Femur (tissue), 1 donor: ENCODE data around the gene PLA2G4E.

Source experiments
- DNase-seq: peaks from one replicate; pipeline ENCODE4 v3.0.0-alpha.2; 2017

PLA2G4E gene

DNA sequence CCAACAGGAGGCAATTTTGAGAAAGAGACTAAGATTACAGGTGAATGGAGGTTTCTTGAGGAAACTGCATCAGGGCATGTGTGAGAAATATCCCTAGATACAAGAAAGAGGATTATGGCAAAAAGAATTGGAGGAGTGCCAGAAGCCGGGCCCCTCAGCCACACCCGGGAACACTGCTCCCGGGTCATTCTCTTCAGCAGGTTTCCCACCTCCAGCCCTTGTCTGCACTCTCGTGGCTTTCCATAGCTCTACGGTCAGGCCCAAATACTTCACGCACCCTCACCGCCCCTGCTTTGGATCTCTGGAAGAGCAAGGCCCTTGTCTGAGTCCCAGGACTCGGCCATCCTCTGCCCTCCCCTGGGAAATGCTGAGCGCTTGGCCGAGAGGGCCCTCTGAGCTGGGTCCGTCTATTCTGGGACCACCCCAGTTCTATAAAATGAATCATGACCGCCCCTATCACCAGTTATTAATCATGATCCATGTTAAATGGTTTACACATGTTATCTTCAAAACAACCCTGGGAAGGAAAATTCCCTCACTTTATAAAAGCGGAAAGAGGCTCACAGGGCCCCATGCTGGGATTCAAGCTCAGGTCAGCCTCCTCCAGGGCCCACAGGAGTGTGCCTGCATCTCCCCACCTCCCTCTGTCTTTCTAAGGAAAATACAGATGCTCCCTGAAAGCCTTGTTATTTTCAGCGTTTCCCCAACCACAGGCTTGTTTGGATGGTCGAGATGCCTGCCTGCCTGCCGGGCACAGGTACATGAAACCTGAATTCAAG is 88.1 kb downstream of the PLA2G4E start:
- no peak for DNase-seq

DNA sequence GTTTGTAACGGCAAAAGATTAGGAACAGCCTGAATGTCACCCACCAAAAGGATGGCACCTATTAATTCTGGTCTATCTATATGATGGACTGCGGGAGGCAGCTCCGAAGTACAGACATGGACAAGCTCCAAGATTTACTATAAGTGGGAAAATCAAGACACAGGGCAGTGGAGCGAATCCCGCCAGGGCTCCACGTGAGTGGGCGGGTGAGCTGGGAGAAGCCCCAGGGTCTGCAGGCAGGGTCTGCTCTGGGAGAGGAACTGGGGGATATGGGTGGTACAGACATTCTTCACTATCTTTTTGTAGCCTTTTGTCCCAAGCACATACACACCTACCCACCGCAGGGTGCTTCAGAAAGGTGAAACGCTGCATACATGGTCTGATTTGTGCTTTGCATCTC is 88.7 kb downstream of the PLA2G4E start:
- no peak for DNase-seq
